HepG2 (cell line): ENCODE data around the gene SEC11A. TPM values are rescaled to one million over a fixed set of nuclear protein-coding genes. Genes with fewer than 3 reads are reported as not detected.

Source experiments
- ATAC-seq: fragments of 200-7000 bp; cut with Tn5 transposase; 3 replicates; pipeline ENCODE4 v1.9.1; 2020; ENCODE audit warnings: mild to moderate bottlenecking, moderate library complexity
- BruUV-seq: library from RNA; stranded (reverse); fragments of 400-500 nt; replicated peaks from 2 replicates; lab custom pipeline; 2021; lab: Mats Ljungman, UMichigan
- CTCF ChIA-PET: fragments of 300-600 bp; formaldehyde crosslinking; extraction: SDS; loops from one replicate; lab custom pipeline; 2021; ENCODE audit warnings: low total read pairs, inconsistent platforms, low intra/inter-chr PET ratio; lab: Yijun Ruan, JAX
- POLR2A ChIA-PET: fragments of 350-600 bp; sonication (Branson Sonifier 250); formaldehyde crosslinking; loops from one replicate; lab custom pipeline; 2020; ENCODE audit warnings: antibody characterized with exemption, inconsistent platforms; lab: Yijun Ruan, JAX
- DNase-seq: peaks from one replicate; pipeline ENCODE4 v3.0.0-alpha.2; 2015; ENCODE audit warnings: low spot score
- FAIRE-seq: peaks from 3 replicates; lab custom pipeline; 2011; peaks lifted over from hg19 to GRCh38; lab: Jason Lieb, UNC
- H2AFZ ChIP-seq: one replicate; pipeline ENCODE4 v1.6.1; 2011; ENCODE audit warnings: low read length, inconsistent platforms
- H3K27ac ChIP-seq: fragments of 300-600 bp; 3 replicates; pipeline ENCODE4 v1.8.0; 2011; ENCODE audit warnings: mixed run types, mild to moderate bottlenecking, mixed read lengths, low read length, inconsistent platforms; ENCODE audit not compliant: insufficient read depth; ENCODE audit errors: extremely low read length
- H3K27me3 ChIP-seq, 2 experiments: fragments of 200-600 bp in 1 of 2; 2 replicates in 1 of 2; 3 replicates in 1 of 2; pipeline versions ENCODE4 v1.6.0 to v1.8.0; 2011; ENCODE audit warnings: low read length in 2 of 2, mild to moderate bottlenecking in 2 of 2, moderate library complexity in 2 of 2, inconsistent platforms in 1 of 2; ENCODE audit not compliant: insufficient read depth in 2 of 2, control insufficient read depth in 1 of 2
- H3K36me3 ChIP-seq, 2 experiments: fragments of 200-600 bp in 1 of 2; replicated peaks in 1 of 2; 2 replicates in 1 of 2; 3 replicates in 1 of 2; pipeline versions ENCODE4 v1.5.1 to v1.8.0; 2011; ENCODE audit warnings: low read length in 2 of 2, inconsistent platforms in 1 of 2; ENCODE audit not compliant: insufficient read depth in 2 of 2, control insufficient read depth in 1 of 2
- H3K4me1 ChIP-seq: 2 replicates; pipeline ENCODE4 v1.5.1; 2012; ENCODE audit warnings: low read length, inconsistent platforms; ENCODE audit not compliant: insufficient read depth
- H3K4me2 ChIP-seq: 2 replicates; pipeline ENCODE4 v1.6.0; 2011; ENCODE audit warnings: low read depth, low read length, inconsistent platforms
- H3K4me3 ChIP-seq, 3 experiments: fragments of 200-600 bp in 1 of 3; sonication (generic), shearing (Covaris generic) in 1 of 3; replicated peaks in 1 of 3; 2 replicates each; pipeline ENCODE4 v1.5.1; 2011 to 2016; ENCODE audit warnings: low read length in 3 of 3, inconsistent platforms in 2 of 3, low read depth in 2 of 3, mild to moderate bottlenecking in 2 of 3, control low read depth in 1 of 3, mixed read lengths in 1 of 3; ENCODE audit not compliant: insufficient read depth in 1 of 3
- H3K79me2 ChIP-seq: one replicate; pipeline ENCODE4 v1.6.1; 2011; ENCODE audit warnings: low read length, inconsistent platforms; ENCODE audit not compliant: insufficient read depth
- H3K9ac ChIP-seq: 2 replicates; pipeline ENCODE4 v1.6.0; 2011; ENCODE audit warnings: mild to moderate bottlenecking, low read depth, low read length, inconsistent platforms; ENCODE audit not compliant: insufficient read depth
- H3K9me3 ChIP-seq: 2 replicates; pipeline ENCODE4 v1.5.1; 2012; ENCODE audit warnings: mild to moderate bottlenecking, low read length
- H4K20me1 ChIP-seq: 2 replicates; pipeline ENCODE4 v1.6.0; 2011; ENCODE audit warnings: inconsistent platforms, mild to moderate bottlenecking, low read length, moderate library complexity; ENCODE audit not compliant: insufficient read depth
- ATF1 ChIP-seq: IDR thresholded peaks from 2 replicates; pipeline ENCODE4 v1.6.1; 2016; ENCODE audit warnings: mild to moderate bottlenecking, control low read depth
- PRDM15 ChIP-seq: sonication (generic); formaldehyde crosslinking; IDR thresholded peaks from 2 replicates; pipeline ENCODE4 v1.4.0; 2020; ENCODE audit warnings: missing genetic modification reagents
- ZFP62 ChIP-seq: sonication (generic); formaldehyde crosslinking; IDR thresholded peaks from 2 replicates; pipeline ENCODE4 v1.4.0; 2020; ENCODE audit warnings: missing genetic modification reagents
- WGBS: methylation state at CpG from one replicate; pipeline ENCODE4 v1.1.6; 2017; ENCODE audit warnings: low lambda C conversion rate; 5-methylcytosine and 5-hydroxymethylcytosine counted together
- in situ Hi-C: cut with HindIII; loops from 2 replicates; pipeline ENCODE4 v1.10.0; 2017; ENCODE audit warnings: low pct_unique_long_range_greater_than_20kb; ENCODE audit not compliant: extremely low pct_ligation_motif_present
- intact Hi-C: fragments of 100-400 bp; cut with micrococcal nuclease; formaldehyde crosslinking; loops from one replicate; pipeline ENCODE4 v1.10.0; 2022; ENCODE audit not compliant: unreplicated experiment
- polyA plus RNA-seq, 8 experiments: library from polyadenylated mRNA; depleted of rRNA in 3 of 8; stranded (reverse) in 7 of 8; unstranded in 1 of 8; fragments of >200 nt; fragmentation: Illumina TruSeq in 4 of 8; extraction: Trizol in 4 of 8; gene quantifications; 2 replicates each; pipeline versions ENCODE4 v1.2.1 to v1.2.3, GENCODE V29; 2011 to 2016; ENCODE audit warnings: low read depth in 4 of 8, missing spikeins in 1 of 8, mixed read lengths in 1 of 8; ENCODE audit not compliant: insufficient read depth in 1 of 8
- total RNA-seq, 5 experiments: library from RNA; depleted of rRNA; stranded (reverse); fragments of >200 nt; fragmentation: Illumina TruSeq; extraction: Trizol; gene quantifications; 2 replicates each; pipeline ENCODE4 v1.2.3, GENCODE V29; 2016; ENCODE audit warnings: low read depth in 1 of 5
- TF ChIP-seq, protein P1 (sequence below): sonication (generic); formaldehyde crosslinking; IDR thresholded peaks from 2 replicates; pipeline ENCODE4 v1.4.0; 2020; ENCODE audit warnings: mild to moderate bottlenecking, missing genetic modification reagents, borderline replicate concordance

SEC11A gene
- total and polyA plus RNA-seq, 2 of the 13 experiments (the other 11 are each of a cell fraction or from before 2014, with no cell fraction given) = 141 to 230 TPM

DNA sequence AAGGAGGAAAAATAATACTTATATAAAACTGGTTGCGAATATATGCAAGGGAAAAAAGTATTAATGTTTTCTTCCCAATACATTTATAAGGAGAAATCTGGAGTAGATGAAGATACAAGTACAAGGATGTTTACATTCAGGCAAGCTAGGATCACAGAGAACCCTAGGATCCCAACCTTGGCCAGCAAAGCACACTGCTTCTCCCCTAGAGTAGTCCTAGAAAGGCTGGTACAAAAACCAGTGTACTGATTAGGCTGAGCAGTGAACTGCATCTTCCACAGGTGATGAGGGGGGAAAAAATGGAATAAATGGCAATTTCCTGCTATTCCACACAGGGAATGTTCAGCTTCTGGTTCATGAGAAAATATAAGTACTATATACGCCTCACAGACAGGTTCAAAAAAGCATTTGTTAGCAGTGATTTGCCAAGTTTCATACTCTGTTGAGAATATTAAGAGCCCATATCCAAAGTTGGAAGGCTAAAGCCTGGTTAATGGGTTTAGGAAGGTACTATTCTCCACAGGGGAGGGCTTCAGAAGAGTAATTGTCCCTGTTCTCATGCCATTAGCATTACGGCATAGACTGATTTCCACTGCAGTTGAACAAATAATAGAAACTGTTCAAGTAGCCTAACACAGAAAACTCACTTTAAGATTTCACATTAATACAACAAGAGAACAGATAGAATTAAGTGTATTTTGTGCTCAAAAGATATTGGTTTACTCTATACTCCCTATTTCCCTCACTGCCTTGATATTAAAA is 47.5 kb downstream of the SEC11A start:
- FAIRE-seq = no peak
- in situ Hi-C loops = no loop called here
- POLR2A ChIA-PET = no interaction called here

More for the DNA sequence above, 47.5 kb downstream of the SEC11A start:
- no peaks in the 10 kb centered on the region for H3K27me3 ChIP-seq
- H3K36me3 ChIP-seq = peaks cover 6 to 43% of the 10 kb centered on the region in 2 experiments; a peak in 4 of 5 replicates
- no peak overlapping the region for H3K9ac ChIP-seq
- BruUV-seq = no TSS peak
- CTCF ChIA-PET = no interaction called here
- H3K4me3 ChIP-seq = no peak overlapping the region
- H3K9me3 ChIP-seq = no peaks in the 10 kb centered on the region
- no peak overlapping the region for H2AFZ ChIP-seq
- H3K27ac ChIP-seq = no peak overlapping the region
- H4K20me1 ChIP-seq = no peaks in the 10 kb centered on the region
- WGBS = 100% methylated on average over 3 of the region's 3 CpGs
- H3K4me1 ChIP-seq = peaks cover 8% of the 10 kb centered on the region; the same call in 1 of the 2 replicates
- no peaks in the 10 kb centered on the region for H3K79me2 ChIP-seq
- intact Hi-C loops = no loop called here
- TF ChIP-seq PRDM15 (no peak), ZFP62 (CRISPR knock-in tag) (no peak), ATF1 (CRISPR knock-in tag) (no peak)
- TF ChIP-seq, protein P1, sequence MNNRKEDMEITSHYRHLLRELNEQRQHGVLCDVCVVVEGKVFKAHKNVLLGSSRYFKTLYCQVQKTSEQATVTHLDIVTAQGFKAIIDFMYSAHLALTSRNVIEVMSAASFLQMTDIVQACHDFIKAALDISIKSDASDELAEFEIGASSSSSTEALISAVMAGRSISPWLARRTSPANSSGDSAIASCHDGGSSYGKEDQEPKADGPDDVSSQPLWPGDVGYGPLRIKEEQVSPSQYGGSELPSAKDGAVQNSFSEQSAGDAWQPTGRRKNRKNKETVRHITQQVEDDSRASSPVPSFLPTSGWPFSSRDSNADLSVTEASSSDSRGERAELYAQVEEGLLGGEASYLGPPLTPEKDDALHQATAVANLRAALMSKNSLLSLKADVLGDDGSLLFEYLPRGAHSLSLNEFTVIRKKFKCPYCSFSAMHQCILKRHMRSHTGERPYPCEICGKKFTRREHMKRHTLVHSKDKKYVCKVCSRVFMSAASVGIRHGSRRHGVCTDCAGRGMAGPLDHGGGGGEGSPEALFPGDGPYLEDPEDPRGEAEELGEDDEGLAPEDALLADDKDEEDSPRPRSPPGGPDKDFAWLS = no peak
- no peak for ATAC-seq
- H3K4me2 ChIP-seq = no peak overlapping the region
- no peak for DNase-seq
